Cardiac fibroblast (primary cell): ENCODE results near the gene MPZL3.

Experiments used
- DNase-seq, 2 donors: peaks; one replicate each; pipeline versions ENCODE4 v3.0.0 to v3.0.0-alpha.2; 2010; ENCODE audit warnings: low read depth in 2 of 2
- H3K4me3 ChIP-seq, 2 donors: replicated peaks in 1 of 2; 1 replicate in 1 of 2; 2 replicates in 1 of 2; pipeline ENCODE4 v1.5.1; 2011; ENCODE audit warnings: low read depth in 2 of 2, low read length in 2 of 2, mild to moderate bottlenecking in 2 of 2, moderate library complexity in 1 of 2
- TF ChIP-seq, protein P1 (sequence below): IDR thresholded peaks from one replicate; pipeline ENCODE4 v1.5.1; 2011; ENCODE audit warnings: low read depth, mild to moderate bottlenecking, low read length, inconsistent platforms

MPZL3 gene

GRCh38 chr11:118233850-118234249 is 18.3 kb downstream of the MPZL3 start:
- TF ChIP-seq, protein P1, sequence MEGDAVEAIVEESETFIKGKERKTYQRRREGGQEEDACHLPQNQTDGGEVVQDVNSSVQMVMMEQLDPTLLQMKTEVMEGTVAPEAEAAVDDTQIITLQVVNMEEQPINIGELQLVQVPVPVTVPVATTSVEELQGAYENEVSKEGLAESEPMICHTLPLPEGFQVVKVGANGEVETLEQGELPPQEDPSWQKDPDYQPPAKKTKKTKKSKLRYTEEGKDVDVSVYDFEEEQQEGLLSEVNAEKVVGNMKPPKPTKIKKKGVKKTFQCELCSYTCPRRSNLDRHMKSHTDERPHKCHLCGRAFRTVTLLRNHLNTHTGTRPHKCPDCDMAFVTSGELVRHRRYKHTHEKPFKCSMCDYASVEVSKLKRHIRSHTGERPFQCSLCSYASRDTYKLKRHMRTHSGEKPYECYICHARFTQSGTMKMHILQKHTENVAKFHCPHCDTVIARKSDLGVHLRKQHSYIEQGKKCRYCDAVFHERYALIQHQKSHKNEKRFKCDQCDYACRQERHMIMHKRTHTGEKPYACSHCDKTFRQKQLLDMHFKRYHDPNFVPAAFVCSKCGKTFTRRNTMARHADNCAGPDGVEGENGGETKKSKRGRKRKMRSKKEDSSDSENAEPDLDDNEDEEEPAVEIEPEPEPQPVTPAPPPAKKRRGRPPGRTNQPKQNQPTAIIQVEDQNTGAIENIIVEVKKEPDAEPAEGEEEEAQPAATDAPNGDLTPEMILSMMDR: no peak
- no peak for DNase-seq
- H3K4me3 ChIP-seq: no peak overlapping the region

DNA sequence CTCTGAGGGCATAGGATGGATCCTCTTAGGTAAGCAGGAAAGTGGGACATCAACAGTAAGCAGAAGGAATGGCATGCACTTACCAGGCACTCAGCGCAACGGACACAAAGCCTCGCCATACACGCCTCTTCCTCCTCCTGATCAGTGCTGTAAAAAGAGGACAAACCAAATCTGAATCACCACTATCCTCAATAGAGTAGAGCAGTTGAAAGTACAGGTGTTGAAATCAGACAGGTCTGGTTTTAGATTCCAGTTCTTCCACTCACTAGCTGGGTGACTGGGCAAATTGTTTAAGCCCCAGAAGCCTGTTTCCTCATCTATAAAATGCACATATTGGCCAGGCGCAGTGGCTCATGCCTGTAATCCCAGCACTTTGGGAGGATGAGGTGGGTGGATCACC is 18.8 kb downstream of the MPZL3 start:
- no peak overlapping the region for H3K4me3 ChIP-seq
- no peak for DNase-seq
- TF ChIP-seq, protein P1: no peak

DNA sequence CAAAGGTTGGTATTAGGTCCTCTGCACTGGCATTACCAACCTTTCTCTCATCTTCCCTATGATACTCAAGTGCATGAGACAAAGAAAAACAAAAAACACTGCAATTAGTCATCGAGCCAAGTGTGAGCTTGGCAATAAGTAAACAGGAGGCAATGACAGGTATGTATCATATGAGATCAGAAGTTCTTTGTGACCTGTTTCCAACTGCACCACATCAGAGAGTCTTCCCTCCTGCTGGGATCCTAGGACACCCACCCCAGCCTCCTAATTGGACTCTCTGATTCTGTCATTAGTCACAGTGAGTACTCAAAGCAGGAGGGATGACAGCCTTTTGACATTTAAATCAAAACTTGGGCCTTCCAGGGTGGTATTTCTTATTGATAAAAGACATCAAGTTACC is 19.5 kb downstream of the MPZL3 start:
- TF ChIP-seq, protein P1: no peak
- no peak overlapping the region for H3K4me3 ChIP-seq
- no peak for DNase-seq

DNA sequence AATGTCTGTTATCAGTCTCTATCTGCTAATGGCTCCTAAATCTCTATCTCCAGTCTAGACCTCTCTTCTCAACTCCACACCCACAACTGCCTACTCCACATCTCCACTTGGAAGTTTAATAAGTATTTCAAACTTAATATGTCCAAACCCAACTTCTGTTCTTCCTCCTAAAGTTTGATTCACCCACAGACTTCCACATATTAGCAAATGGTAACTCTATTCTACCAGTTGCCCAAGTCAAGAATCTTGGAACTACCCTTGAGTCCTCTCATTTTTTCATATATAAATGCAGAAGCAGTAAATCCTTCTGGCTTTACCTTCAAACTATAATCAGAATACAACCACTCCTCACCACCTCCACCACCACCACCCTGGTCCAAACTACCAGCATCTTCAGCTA is 20.7 kb downstream of the MPZL3 start:
- TF ChIP-seq, protein P1: no peak
- DNase-seq: no peak
- H3K4me3 ChIP-seq: no peak overlapping the region

DNA sequence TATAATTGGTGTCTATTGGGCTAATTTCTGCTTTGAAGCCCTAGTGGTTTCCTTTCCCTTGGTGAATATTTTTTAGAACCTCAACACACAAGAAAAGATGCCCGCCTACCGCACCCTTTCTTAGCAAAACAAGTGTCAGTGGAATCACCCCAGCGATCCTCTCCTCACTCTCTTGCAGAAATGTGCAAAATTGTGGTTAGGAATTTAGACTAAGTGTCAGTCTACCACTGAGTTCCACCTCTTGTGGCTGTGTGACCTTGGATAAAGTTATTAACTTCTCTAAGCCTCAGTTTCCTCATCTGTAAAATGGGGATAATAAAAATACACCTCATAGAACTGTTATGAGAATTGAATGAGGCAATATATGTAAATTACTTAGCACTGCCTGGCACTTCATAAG is 22.1 kb downstream of the MPZL3 start:
- TF ChIP-seq, protein P1: no peak
- DNase-seq: no peak
- no peak overlapping the region for H3K4me3 ChIP-seq

DNA sequence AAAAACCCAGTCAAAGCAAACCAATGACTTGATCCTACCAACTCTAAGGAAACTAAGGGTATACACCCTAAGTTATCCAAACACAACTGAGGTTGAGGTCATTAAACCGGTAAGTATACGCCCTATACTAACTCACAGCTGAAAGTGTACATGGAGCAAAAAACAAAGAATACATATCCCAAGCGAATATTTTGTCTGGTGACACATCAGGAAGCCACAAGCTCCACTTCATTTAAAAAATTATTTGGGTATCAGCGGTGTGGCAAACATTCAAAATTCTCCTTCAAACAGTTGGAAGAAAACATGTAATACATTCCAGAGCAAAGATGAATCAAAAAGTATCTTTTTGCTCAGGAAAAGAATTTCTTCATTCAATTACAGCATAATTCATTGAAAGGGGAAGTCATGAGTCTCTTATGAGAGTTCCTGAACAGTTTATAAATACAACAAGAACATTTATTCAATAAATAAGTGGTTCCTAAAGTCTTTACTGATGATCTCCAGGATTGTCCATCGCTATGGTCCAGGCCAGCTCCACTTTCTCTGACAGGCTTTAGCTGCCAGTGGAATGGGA is 22.8 kb downstream of the MPZL3 start:
- peak in 1 of 2 donors; percentile 68 for DNase-seq
- TF ChIP-seq, protein P1: no peak
- H3K4me3 ChIP-seq: no peak overlapping the region
